Measurements from ENCODE around the gene FBXW9.

GRCh38 chr19:12730064-12730463, 33.6 kb upstream of the FBXW9 start:
- TF ChIP-seq PATZ1 (CRISPR knock-in tag; IDR thresholded peaks at IDR 0.05; ENCODE audit: borderline replicate concordance) (no peak), ZC3H10 (CRISPR knock-in tag; IDR thresholded peaks at IDR 0.05) (no peak), TSHZ2 (CRISPR knock-in tag; IDR thresholded peaks at IDR 0.05) (no peak), OSR1 (CRISPR knock-in tag; IDR thresholded peaks at IDR 0.05) (no peak)
- TF ChIP-seq, protein P1, sequence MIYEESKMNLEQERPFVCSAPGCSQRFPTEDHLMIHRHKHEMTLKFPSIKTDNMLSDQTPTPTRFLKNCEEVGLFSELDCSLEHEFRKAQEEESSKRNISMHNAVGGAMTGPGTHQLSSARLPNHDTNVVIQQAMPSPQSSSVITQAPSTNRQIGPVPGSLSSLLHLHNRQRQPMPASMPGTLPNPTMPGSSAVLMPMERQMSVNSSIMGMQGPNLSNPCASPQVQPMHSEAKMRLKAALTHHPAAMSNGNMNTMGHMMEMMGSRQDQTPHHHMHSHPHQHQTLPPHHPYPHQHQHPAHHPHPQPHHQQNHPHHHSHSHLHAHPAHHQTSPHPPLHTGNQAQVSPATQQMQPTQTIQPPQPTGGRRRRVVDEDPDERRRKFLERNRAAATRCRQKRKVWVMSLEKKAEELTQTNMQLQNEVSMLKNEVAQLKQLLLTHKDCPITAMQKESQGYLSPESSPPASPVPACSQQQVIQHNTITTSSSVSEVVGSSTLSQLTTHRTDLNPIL (CRISPR knock-in tag; IDR thresholded peaks at IDR 0.05; ENCODE audit: low read depth) = no peak

Data from SK-N-SH treated with all-trans-retinoic acid at 6 μM for 48 hours (cell line).